Stimulated activated CD8-positive, alpha-beta memory T cell treated with anti-CD3 and anti-CD28 coated beads, Interleukin-2, amount 100 ng/mL, for 1 hour (primary cell): Measurements from ENCODE around the gene ZNF407.
"Not testable (repeated sequence)": the region's sequence is repeated elsewhere in the genome, so short reads cannot be mapped to it uniquely, and the experiment has no call there.

ENCODE experiments used
- DNase-seq, 2 donors: peaks; one replicate each; pipeline ENCODE4 v3.0.0-alpha.2; 2020; ENCODE audit warnings: low read depth in 2 of 2

The ZNF407 gene

DNA sequence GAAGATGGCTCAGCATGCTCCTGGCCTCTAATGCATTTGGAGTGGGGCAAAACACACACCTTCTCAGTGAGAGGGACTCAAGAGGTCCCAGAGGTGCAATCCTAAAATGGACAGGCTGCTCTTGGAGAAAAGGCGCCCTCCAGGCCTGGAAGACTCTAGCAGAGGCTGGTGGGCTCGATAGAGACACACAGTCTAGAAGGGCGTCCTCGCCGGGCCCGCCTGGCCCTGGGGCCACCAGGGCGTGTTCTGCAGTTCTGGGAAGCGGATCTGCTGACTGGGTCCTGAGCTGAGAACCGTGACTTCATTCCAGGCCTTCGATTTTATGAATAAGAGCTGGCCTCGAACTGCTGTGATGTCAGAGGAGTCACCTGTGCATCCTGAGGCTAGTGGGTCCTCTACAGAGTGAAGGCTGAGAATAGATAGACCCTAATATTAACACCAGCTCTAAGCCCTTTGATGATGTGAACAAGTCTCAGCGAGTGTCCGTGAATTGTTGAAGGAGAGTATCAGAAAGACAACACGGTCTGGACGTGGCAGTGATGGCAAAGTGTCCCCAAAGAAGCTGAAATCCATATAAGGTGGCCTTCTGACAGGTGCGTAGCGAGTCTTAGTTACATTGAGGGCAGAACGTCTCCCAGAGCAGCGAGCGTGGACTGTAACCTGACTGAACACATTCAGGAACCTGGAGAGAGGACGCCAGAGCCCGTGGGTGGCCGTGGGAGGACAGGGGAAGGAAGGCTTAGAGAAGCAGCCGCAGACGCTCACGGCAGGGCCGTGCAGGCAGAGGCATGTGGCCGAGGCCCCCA is 474.4 kb downstream of the ZNF407 start:
- DNase-seq: no peak

DNA sequence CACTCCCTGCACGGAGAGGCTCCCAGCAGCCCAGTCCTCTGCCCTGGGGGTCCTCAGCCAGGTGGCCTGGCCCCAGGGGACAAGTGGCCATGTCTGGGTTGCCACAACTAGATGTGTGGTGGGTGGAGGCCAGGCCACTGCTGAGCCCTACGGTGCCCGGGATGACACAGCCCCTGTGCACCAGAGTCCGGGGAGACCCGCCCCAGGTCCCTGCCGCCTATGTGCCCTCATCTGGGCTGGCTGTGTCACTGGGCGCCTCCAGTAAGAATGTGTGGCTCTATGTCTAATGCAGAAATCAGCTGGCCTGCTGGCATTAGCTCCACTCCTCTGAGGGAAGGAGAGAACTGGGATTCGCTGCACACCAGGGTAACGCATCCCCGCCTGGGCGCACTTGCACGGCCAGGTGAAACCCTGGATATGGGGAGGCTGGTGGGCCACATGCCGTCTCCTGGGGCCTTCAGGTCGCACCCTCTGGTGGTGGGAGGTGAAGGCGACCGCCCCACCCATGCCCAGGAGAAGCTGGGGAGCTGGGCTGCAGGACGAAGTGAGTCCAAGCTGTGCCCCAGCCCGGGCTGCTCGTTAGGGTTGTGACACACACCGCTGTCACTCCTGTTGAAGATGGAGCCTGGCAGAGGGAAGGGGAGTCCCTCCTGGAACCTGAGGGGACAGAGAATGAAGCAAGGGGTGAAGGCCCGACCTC is 475.2 kb downstream of the ZNF407 start:
- DNase-seq: no peak

DNA sequence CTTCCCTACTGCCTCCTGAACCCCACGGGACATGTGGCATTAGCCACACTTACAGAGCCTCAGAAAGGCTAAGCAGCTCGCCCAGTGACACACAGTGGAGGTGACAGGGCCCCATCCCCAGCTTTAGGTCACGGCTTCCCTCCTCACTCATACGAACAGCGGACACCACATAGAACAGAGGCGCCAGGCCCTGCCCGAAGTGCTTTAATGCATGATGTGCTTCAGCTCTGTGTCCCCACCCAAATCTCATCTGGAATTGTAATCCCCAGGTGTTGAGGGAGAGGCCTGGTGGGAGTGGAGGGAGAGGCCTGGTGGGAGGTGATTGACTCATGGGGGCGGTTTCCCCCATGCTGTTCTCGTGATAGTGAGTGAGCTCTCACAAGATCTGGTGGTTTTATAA is 476.0 kb downstream of the ZNF407 start:
- no peak for DNase-seq

DNA sequence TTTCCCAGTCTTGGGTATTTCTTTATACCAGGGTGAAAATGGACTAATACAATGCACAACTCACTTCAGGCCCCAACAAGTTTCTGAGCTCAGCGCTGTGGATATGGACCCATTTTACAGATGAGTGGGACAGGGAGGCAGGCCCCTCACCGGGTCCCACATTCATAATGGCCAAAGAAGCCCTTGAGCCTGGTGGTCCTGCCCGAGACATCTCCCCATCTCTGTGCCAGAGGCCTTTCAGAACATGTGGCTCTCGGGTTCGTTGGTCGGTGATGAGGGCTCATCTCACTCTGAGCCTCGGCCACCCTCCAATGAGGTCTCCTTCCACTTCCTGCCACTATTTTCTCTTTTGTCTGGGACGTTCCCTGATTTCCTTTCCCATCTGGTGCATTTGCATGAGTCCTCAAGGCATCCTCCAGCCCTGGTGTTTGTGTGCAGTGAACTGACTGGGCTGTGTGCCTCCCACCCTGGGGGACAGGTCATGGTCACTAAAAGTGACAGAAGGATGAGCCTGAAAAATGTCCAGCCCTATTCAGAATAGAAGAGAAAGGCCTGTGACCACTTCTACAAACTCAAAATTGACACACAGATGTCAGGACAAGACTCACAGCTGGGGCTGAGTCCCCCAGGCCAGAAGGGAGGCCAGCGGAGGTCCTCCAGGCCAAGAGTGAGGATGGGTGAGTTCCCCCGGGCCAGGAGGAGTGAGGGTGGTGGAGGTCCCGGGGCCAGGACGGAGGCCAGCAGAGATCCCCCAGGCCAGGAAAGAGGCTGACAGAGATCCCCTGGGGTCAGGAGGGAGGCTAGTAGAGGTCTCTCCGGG is 476.7 kb downstream of the ZNF407 start:
- no peak for DNase-seq

DNA sequence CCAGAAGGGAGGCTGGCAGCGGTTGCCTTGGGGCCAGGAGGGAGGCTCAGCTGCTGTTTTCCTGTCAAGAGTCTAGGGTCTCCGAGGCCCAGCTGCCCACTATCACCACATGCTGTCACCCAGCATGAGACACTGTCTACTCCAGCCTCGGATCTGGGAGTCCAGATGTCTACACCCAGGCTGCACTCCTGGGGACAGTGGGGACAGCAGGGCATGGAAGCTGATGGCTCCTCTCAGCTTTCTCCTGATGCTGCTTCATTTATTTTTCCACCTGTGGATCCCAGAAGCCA is 477.3 kb downstream of the ZNF407 start:
- no peak for DNase-seq

DNA sequence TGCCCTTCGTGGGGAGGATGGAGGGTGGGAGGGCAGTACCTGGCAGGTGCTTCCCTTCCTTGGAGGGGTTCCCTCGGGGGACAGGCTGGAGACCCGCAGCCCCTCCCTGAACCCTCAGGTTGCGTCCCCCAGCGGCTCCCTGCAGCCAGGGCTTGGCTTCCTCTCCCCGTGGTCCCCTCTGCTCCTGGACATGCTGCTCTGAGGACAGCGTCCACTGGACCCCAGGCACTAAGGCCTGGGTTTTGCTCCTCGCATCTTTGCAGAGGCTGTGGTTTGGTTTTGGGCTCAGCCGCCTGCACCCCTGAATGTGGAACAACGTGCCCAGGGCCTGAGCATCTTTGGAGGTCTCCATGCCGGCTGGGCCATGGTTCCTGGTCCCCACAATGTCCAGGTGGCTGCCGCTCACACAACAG is 477.8 kb downstream of the ZNF407 start:
- DNase-seq: no peak

DNA sequence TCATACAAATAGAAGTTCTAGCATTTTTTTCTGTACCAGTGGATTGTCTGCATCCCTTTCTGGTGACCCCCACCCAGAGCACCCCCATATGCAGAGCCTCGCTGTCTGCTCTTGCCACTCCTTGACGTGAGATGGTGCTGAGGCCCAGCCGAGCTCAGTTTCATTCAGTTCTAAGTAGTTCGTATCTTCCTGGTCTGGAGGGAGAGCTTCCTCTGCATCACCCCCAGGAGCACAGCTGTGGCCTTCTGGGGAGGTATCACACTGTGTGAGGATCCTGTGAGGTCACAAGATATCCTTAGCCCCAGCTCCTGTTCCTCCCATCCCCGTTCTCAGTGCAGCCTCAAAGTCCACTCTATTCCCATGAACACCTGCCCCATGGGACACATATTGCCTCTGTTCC is 478.6 kb downstream of the ZNF407 start:
- DNase-seq: no peak

DNA sequence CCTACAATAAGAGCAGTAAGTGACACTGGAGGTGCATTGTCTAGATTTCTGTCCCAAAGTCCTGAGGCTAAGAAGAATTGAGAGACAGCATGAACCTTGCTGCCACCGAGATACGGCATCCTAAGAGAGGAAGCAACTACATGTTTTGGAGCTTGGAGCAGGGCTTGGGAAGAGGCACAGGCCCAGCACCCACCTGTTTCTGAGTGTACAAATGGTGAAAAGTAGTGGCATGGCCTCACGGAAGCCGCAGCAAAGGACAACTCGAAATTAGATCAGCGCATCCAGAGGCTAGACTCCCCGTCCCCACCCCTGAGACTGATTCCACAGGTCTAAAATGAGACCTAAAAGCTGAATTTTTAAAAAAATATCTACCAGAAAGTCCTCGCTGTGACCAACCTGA is 483.8 kb downstream of the ZNF407 start:
- no peak for DNase-seq

DNA sequence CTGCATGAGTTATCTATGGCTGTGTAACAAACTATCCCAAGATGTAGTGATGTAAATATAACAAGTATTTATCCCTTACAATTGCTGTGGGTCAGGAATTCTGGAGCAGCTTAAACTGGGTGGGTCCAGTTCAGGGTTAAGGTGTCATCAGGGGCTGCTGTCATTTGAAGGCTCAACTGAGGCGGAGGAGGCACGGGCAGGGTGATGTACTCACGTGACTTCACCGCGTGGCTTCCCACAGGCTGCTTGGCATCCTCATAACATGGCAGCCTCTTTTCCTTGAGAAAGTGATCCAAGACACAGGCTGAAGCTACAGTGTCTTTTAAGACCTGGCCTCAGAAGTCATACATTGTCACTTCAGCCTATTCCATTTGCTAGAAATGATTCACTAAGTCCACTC is 485.5 kb downstream of the ZNF407 start:
- DNase-seq: no peak

DNA sequence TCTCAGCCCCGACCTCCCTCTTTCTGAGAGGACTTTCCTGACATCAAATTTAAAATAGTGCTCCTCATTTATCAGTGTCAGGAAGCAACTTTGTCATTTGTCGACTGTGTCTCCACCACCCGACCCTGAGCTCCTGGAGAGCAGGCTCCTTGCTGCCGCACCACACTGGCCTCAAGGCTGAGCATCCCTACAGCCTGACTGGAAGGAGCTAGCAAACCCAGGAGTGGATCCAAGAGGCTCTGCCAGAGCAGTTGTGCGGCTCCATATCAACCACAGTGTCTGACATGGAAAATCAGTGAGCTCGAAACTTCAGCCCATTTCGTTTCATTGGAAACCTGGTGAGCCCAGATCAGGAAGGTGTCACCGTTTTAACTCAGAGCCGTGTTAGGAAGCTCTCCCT is 486.1 kb downstream of the ZNF407 start:
- no peak for DNase-seq

DNA sequence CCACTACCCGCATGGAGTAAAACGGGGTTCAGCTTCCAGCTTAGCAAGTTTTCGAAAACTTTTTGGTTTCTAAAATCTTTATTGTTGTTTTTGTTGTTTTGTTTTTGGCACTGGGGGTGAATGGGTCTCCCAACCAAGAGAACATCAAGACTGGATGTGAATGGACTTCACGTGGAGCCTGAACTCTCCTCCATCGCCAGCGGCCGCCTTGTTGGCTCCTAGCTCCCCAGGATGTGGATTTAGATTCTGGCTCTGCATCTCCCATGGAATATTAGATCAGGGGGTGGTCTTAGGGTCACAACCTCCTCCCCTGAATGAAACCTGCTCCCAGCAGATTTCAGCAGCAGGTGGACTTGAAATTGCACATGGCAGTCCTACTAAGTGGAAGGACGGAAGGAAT is 488.0 kb downstream of the ZNF407 start:
- DNase-seq: not testable (repeated sequence)

DNA sequence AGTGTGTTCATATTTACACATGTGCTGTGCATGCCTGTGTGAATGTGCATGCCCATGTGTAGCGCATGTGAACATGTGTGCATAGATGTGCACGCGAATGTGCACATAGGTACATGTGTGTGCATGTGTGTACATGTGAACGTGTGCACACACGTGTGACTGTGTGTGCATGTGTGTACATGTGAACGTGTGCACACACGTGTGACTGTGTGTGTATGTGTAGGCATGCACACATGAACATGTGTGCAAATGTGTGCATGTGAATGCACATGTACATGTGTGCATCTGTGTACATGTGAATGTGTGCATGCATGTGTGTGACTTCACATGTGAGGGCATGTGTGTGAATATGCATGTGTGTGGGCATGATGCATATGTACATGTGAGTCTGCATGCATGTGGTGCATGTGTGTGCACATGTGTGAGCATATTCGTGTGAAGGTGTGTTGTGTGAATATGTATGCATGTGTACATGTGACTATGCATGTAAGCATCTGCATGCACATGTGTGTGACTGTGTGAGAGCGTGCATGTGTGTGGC is 488.9 kb downstream of the ZNF407 start:
- DNase-seq: no peak

DNA sequence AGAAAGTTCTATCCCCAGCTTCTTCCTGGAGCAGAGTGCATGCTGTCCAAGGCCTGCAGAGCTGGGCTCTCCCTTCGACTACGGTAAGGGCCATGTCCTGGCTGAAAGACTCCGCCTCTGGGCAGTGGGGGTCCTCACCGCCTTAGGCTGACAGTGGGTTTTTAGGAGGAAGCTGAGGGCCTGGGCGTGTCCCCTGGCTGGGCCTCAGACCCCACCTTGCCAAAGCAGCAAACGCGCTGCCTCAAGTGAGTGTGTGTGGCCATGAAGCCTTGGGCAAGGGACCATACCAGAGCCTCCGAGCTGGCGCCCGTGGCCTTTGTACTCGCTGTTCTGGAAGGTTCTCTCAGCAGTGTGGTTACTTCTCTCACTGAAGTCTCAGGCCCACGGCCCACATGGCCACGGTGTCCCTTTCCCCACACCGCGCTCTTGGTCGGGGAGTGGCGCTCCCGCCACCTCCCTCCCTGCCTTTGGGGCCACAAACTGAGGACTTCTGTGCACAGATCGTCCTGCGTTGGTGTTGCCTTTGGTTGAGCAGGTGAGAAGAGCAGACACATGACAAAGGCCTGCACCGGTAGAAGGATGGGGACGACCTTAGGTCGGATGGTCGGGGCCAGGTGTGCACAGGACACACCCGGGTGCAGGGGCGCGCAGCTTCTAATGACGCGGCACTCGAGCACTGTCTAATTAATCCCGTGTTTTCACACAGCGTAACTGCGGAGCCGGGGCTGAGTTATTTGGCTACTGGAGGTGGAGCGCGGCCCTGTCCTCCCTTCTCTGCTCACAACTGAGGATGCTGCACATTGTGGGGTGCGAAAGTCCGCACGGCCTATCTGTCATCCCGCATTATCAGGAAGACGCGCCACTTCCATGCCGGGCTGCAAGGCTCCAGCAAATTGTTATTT is 489.7 kb downstream of the ZNF407 start:
- no peak for DNase-seq

DNA sequence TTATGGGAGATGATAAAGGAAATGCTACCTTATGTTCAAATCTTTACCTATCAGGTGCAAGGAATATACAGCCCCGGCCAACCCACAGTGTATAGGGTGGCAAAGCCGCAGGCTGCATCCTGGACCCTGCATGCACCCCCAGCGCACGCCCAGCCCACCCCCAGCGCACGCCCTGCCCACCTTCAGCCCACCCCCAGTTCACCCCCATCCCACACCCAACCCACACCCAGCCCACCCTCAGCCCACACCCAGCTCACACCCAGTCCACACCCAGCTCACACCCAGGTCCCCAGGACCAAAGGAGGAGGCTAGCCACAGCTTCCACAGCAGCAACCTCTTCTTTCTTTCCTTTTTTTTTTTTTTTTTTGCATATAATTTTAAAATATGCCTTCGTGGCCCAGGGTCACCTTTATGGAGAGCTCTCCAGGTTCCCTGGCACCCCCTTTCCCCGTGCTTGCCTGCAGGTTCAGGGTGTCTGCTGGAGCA is 490.4 kb downstream of the ZNF407 start:
- no peak for DNase-seq

DNA sequence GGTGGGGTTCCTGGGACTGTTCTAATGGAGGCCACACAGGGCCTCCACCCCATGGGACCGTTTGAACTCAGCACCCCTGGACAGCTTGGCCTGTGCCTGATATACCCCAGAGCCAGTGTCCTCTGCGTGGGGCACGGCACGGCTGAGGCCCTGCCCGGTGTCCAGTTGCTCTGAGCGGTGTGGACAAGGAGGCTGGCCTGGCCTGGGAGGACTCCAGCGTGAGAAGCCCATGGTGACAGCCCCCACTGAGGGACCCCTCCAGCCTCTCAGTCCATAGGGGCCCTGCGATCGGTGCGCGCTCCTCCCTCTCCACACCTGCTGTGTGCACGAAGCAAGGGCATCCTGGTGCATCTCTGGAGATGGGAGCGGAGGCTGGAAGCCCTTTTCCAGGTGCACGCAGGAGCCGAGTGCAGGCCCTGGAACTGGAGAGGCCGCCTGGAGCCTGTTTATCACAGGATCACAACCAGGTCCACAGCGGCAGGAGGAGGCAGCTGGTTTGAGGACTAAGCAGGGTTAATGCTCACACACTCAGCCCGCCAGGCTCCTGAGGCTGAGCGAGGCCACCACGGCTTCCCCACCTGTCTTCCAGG is 491.0 kb downstream of the ZNF407 start:
- DNase-seq: no peak

DNA sequence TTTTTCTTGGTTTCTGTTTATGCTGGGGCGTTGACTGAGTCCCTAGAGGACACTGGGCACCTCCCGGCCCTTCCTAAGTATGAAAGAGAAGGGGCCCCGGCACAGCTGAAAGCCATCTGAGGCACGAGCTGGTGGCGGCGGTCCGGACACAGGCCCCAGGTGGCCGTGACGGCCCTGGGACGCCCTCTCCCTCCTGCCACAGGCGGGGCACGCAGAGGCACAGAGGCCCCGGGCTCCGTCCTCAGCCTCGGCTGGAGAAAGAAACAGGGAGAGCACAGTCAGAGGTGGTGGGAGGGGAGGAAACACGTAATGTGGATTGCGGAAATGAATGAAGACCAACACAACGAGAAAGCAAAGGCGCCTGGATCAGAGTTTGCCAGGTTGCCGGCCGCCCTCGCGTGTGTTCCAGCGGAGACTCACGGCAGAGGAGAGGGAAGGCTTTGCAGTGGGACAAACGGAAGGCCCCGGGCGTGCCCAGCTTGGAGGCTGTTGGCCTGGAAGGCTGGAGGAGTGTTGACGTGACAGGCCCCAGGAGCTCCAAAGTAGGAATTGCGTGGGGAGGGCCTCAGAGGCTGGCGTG is 492.2 kb downstream of the ZNF407 start:
- no peak for DNase-seq

DNA sequence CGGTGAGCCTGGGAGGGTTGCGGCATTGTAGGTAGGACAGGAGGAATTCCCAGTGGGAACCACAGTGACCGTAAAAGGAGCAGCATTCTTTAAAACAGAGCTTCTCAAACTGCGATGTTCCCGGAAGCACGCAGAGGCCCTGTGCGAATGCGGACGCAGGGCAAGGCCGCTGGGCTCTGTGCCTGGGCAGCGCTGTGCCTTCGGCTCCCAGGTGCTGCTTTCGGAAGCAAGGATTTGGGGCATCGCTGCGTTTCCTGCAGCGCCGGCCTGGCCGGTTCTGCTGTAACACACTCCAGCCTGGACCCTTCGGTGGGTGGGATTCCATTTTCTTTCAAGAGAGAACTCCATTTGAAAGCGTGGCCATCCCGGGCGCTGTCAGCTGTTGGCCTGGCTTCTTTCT is 492.7 kb downstream of the ZNF407 start:
- no peak for DNase-seq

DNA sequence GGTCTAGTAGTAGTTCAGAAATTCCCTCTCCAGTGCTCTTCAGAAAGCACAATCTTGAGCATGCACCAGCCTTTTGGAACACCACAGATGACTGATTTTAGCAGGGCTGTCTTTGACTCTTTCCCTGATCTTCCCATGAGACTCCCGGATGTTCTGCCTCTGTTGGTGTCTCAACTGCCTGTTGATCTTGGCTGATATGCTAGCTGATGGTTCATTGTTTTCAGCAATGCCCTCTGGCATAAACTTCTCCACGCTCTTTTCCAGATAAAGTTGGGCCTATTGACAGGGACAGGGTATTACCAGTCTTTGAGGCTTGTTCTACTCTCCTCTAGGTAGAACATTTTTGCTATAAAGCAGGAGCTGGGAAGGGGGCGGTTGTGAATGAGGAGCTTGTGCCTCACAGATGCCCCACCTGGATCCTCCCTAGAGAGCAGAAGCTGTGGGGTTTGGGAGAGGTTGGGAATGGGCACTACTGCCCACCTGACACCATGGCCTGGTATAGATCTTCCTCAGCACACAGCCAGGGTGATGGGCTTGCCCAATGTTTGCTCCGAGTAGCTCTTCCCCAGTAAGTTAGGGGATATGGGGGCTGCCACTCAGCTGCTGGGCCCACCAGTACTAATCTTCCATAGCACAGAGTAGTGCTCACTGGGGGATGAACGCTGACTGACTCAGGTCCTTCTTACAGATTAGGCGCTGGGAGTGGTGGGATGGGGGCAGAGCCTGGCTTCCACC is 500.0 kb downstream of the ZNF407 start:
- DNase-seq: no peak

DNA sequence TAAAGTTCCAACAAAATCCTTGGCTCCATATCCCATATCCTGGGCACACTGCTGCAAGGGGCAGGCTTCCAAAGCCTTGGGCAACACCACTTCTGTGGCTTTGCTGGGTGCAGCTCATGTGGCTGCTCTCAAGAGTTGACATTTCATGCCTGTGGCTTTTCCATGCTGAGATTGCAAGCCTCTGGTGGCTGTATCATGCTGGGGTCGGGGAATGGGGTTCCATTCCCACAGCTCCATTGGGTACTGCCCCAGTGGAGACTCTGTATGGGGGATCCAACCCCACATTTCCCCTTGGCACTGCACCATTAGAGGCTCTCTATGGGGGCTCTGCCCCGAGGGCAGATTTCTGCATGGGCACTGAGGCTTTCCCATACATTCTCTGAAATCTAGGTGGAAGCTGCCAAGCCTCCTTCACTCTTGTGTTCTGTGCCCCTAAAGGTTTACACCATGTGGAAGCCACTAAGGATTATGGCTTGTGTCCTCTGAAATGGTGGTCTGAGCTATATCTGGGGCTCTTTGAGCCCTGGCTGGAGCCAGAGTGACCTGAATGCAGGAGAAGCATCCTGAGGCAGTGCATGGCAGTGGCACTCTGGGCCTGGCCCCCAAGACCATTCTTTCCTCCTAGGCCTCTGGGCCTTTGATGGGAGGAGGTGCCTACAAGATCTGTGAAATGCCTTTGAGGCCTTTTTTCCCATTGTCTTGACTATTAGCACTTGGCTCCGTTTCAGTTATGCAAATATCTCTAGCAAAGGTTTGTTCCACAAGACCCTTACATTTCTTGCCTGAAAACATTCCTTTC is 503.4 kb downstream of the ZNF407 start:
- no peak for DNase-seq
